Activated T-cell treated with anti-CD3 and anti-CD28 coated beads, Interleukin-2, amount 50 U/mL, for 24 hours (primary cell): ENCODE data around the gene C1orf174.
A peak's percentile ranks its signal among the peaks of the same experiment; 100 is the strongest.
"Not testable (repeated sequence)": the region's sequence is repeated elsewhere in the genome, so short reads cannot be mapped to it uniquely, and the experiment has no call there.

ENCODE experiments used
- DNase-seq: peaks from one replicate; pipeline ENCODE4 v3.0.0-alpha.2; 2020
- H3K27ac Mint-ChIP-seq: 2 replicates; pipeline ENCODE4 v1.8.0; 2020; ENCODE audit warnings: mild to moderate bottlenecking, mixed read lengths
- H3K27me3 Mint-ChIP-seq: 2 replicates; pipeline ENCODE4 v1.8.0; 2020; ENCODE audit warnings: mixed read lengths
- H3K36me3 Mint-ChIP-seq: 2 replicates; pipeline ENCODE4 v1.8.0; 2020; ENCODE audit warnings: low read depth, mixed read lengths
- H3K4me1 Mint-ChIP-seq: 2 replicates; pipeline ENCODE4 v1.8.0; 2020; ENCODE audit warnings: low read depth, mixed read lengths
- H3K4me3 Mint-ChIP-seq: 2 replicates; pipeline ENCODE4 v1.8.0; 2020; ENCODE audit warnings: mild to moderate bottlenecking, moderate library complexity, mixed read lengths
- H3K9me3 Mint-ChIP-seq: 2 replicates; pipeline ENCODE4 v1.8.0; 2020; ENCODE audit warnings: mixed read lengths

The C1orf174 gene

GRCh38 chr1:3918966-3919611 lies 19.0 kb upstream of the C1orf174 start:
- H3K4me1 Mint-ChIP-seq: peaks cover 13% of the 10 kb centered on the region
- H3K36me3 Mint-ChIP-seq: no peaks in the 10 kb centered on the region
- no peaks in the 10 kb centered on the region for H3K27me3 Mint-ChIP-seq
- H3K4me3 Mint-ChIP-seq: no peak overlapping the region
- DNase-seq: no peak
- H3K9me3 Mint-ChIP-seq: no peaks in the 10 kb centered on the region
- no peak overlapping the region for H3K27ac Mint-ChIP-seq

- H3K27me3 Mint-ChIP-seq, H3K36me3 Mint-ChIP-seq, H3K4me3 Mint-ChIP-seq, H3K9me3 Mint-ChIP-seq, DNase-seq, H3K27ac Mint-ChIP-seq: not testable (repeated sequence)
- H3K4me1 Mint-ChIP-seq: peaks cover 13% of the 10 kb centered on the region
Measured at GRCh38 chr1:3918359-3918758, 18.3 kb upstream of the C1orf174 start.

- Mint-ChIP-seq H3K9me3 (no peaks in the 10 kb centered on the region), H3K27ac (no peak overlapping the region), H3K36me3 (no peaks in the 10 kb centered on the region), H3K4me1 (peaks cover 9% of the 10 kb centered on the region), H3K4me3 (no peak overlapping the region), H3K27me3 (no peaks in the 10 kb centered on the region)
- DNase-seq: no peak
Measured at GRCh38 chr1:3917761-3918160, 17.7 kb upstream of the C1orf174 start.

GRCh38 chr1:3915551-3916121 lies 15.6 kb upstream of the C1orf174 start:
- H3K36me3 Mint-ChIP-seq: no peaks in the 10 kb centered on the region
- no peak overlapping the region for H3K27ac Mint-ChIP-seq
- no peaks in the 10 kb centered on the region for H3K9me3 Mint-ChIP-seq

GRCh38 chr1:3914911-3915310 lies 14.8 kb upstream of the C1orf174 start:
- Mint-ChIP-seq H3K4me1 (peaks cover 4% of the 10 kb centered on the region), H3K9me3 (no peaks in the 10 kb centered on the region), H3K27me3 (peaks cover under 1% of the 10 kb centered on the region), H3K4me3 (no peak overlapping the region), H3K27ac (no peak overlapping the region), H3K36me3 (no peaks in the 10 kb centered on the region)
- no peak for DNase-seq

More at GRCh38 chr1:3915551-3916121, 15.6 kb upstream of the C1orf174 start:
- H3K27me3 Mint-ChIP-seq: no peaks in the 10 kb centered on the region
- no peak for DNase-seq
- peaks cover 4% of the 10 kb centered on the region for H3K4me1 Mint-ChIP-seq
- H3K4me3 Mint-ChIP-seq: no peak overlapping the region

GRCh38 chr1:3914331-3914851 lies 14.3 kb upstream of the C1orf174 start:
- no peaks in the 10 kb centered on the region for H3K36me3 Mint-ChIP-seq
- peaks cover 3% of the 10 kb centered on the region for H3K27me3 Mint-ChIP-seq
- H3K9me3 Mint-ChIP-seq: no peaks in the 10 kb centered on the region
- DNase-seq: no peak
- peaks cover 4% of the 10 kb centered on the region for H3K4me1 Mint-ChIP-seq
- no peak overlapping the region for H3K4me3 Mint-ChIP-seq
- no peak overlapping the region for H3K27ac Mint-ChIP-seq

- H3K4me3 Mint-ChIP-seq: no peak overlapping the region
- peaks cover 4% of the 10 kb centered on the region for H3K4me1 Mint-ChIP-seq
- H3K36me3 Mint-ChIP-seq: no peaks in the 10 kb centered on the region
- no peaks in the 10 kb centered on the region for H3K9me3 Mint-ChIP-seq
- no peak overlapping the region for H3K27ac Mint-ChIP-seq
- no peak for DNase-seq
- peaks cover 3% of the 10 kb centered on the region for H3K27me3 Mint-ChIP-seq
Measured at GRCh38 chr1:3912809-3913685, 13.0 kb upstream of the C1orf174 start.

- peaks cover 8% of the 10 kb centered on the region for H3K4me1 Mint-ChIP-seq
- no peak overlapping the region for H3K4me3 Mint-ChIP-seq
- no peak for DNase-seq
- no peaks in the 10 kb centered on the region for H3K9me3 Mint-ChIP-seq
- H3K27ac Mint-ChIP-seq: no peak overlapping the region
- H3K27me3 Mint-ChIP-seq: peaks cover 3% of the 10 kb centered on the region
- H3K36me3 Mint-ChIP-seq: no peaks in the 10 kb centered on the region
Measured at GRCh38 chr1:3911981-3912808, 12.1 kb upstream of the C1orf174 start.

- no peaks in the 10 kb centered on the region for H3K36me3 Mint-ChIP-seq
- H3K4me3 Mint-ChIP-seq: no peak overlapping the region
- peaks cover 10% of the 10 kb centered on the region for H3K4me1 Mint-ChIP-seq
- no peak overlapping the region for H3K27ac Mint-ChIP-seq
- peaks cover 3% of the 10 kb centered on the region for H3K27me3 Mint-ChIP-seq
- peak; percentile 86 for DNase-seq
- no peaks in the 10 kb centered on the region for H3K9me3 Mint-ChIP-seq
Measured at GRCh38 chr1:3910857-3911845, 11.1 kb upstream of the C1orf174 start.

GRCh38 chr1:3910049-3910731 lies 10.1 kb upstream of the C1orf174 start:
- Mint-ChIP-seq H3K27me3 (peaks cover 3% of the 10 kb centered on the region), H3K27ac (no peak overlapping the region), H3K36me3 (no peaks in the 10 kb centered on the region), H3K4me3 (no peak overlapping the region), H3K9me3 (no peaks in the 10 kb centered on the region), H3K4me1 (peaks cover 11% of the 10 kb centered on the region)
- DNase-seq: no peak

GRCh38 chr1:3909615-3910014 lies 9.5 kb upstream of the C1orf174 start:
- Mint-ChIP-seq H3K9me3 (no peaks in the 10 kb centered on the region), H3K27me3 (peaks cover 3% of the 10 kb centered on the region), H3K4me1 (peaks cover 13% of the 10 kb centered on the region), H3K4me3 (no peak overlapping the region), H3K36me3 (no peaks in the 10 kb centered on the region), H3K27ac (no peak overlapping the region)
- no peak for DNase-seq

GRCh38 chr1:3908886-3909517 lies 8.9 kb upstream of the C1orf174 start:
- H3K27me3 Mint-ChIP-seq: peaks cover 3% of the 10 kb centered on the region
- H3K4me1 Mint-ChIP-seq: peaks cover 16% of the 10 kb centered on the region
- no peaks in the 10 kb centered on the region for H3K36me3 Mint-ChIP-seq
- no peak overlapping the region for H3K27ac Mint-ChIP-seq
- no peak overlapping the region for H3K4me3 Mint-ChIP-seq
- DNase-seq: no peak
- no peaks in the 10 kb centered on the region for H3K9me3 Mint-ChIP-seq
